HG03469 (cell line): Measurements from ENCODE around the gene AURKA.
"Not testable (repeated sequence)": the region's sequence is repeated elsewhere in the genome, so short reads cannot be mapped to it uniquely, and the experiment has no call there.

Experiments
- ATAC-seq: cut with Tn5 transposase; IDR thresholded peaks from one replicate; pipeline ENCODE4 v1.9.1; 2021; ENCODE audit warnings: mild to moderate bottlenecking, moderate library complexity, moderate number of reproducible peaks; ENCODE audit not compliant: unreplicated experiment

Gene AURKA

GRCh38 chr20:56391596-56392131, 351 bp downstream of the AURKA start:
- no peak for ATAC-seq

GRCh38 chr20:56391037-56391436, 978 bp downstream of the AURKA start:
- no peak for ATAC-seq

- ATAC-seq: not testable (repeated sequence)
These were observed 1.6 kb downstream of the AURKA start for GRCh38 chr20:56390396-56390795.

GRCh38 chr20:56389807-56390206, 2.2 kb downstream of the AURKA start:
- no peak for ATAC-seq

GRCh38 chr20:56388882-56389281, 3.1 kb downstream of the AURKA start:
- ATAC-seq: no peak

GRCh38 chr20:56386219-56386618, 5.8 kb downstream of the AURKA start:
- ATAC-seq: no peak

GRCh38 chr20:56385130-56385529, 6.9 kb downstream of the AURKA start:
- ATAC-seq: no peak

GRCh38 chr20:56383334-56383733, 8.7 kb downstream of the AURKA start:
- ATAC-seq: no peak

- ATAC-seq: no peak
These were observed 9.3 kb downstream of the AURKA start for GRCh38 chr20:56382696-56383095.

GRCh38 chr20:56381501-56381900, 10.5 kb downstream of the AURKA start:
- no peak for ATAC-seq

- no peak for ATAC-seq
These were observed 11.6 kb downstream of the AURKA start for GRCh38 chr20:56380375-56380774.

GRCh38 chr20:56378386-56378785, 13.6 kb downstream of the AURKA start:
- no peak for ATAC-seq

- no peak for ATAC-seq
These were observed 15.7 kb downstream of the AURKA start for GRCh38 chr20:56376331-56376730.

- ATAC-seq: no peak
These were observed 18.1 kb downstream of the AURKA start for GRCh38 chr20:56373942-56374341.

GRCh38 chr20:56372850-56373249, 19.2 kb downstream of the AURKA start:
- no peak for ATAC-seq

- ATAC-seq: no peak
These were observed 20.0 kb downstream of the AURKA start for GRCh38 chr20:56371977-56372376.

- ATAC-seq: no peak
These were observed 22.8 kb downstream of the AURKA start for GRCh38 chr20:56369179-56369578.

GRCh38 chr20:56368351-56369134, 23.5 kb downstream of the AURKA start:
- no peak for ATAC-seq

- no peak for ATAC-seq
These were observed 28.5 kb downstream of the AURKA start for GRCh38 chr20:56363491-56363890.

- ATAC-seq: no peak
These were observed 29.1 kb downstream of the AURKA start for GRCh38 chr20:56362833-56363413.

- ATAC-seq: no peak
These were observed 30.1 kb downstream of the AURKA start for GRCh38 chr20:56361900-56362299.

GRCh38 chr20:56360908-56361205, 31.2 kb downstream of the AURKA start:
- no peak for ATAC-seq
